A673 (cell line): ENCODE measurements around the gene TTLL6. TPM values are rescaled to one million over a fixed set of nuclear protein-coding genes. Genes with fewer than 3 reads are reported as not detected.

ENCODE experiments used
- BruUV-seq: library from RNA; stranded (reverse); fragments of 400-500 nt; replicated peaks from 2 replicates; lab custom pipeline; 2021; lab: Mats Ljungman, UMichigan
- CTCF ChIA-PET: fragments of 300-600 bp; sonication (Branson Sonifier 250); formaldehyde crosslinking; loops from one replicate; lab custom pipeline; 2022; ENCODE audit warnings: antibody characterized with exemption; lab: Charles Lee
- POLR2A ChIA-PET: fragments of 300-600 bp; sonication (Branson Sonifier 250); formaldehyde crosslinking; loops from one replicate; lab custom pipeline; 2022; ENCODE audit warnings: antibody characterized with exemption; ENCODE audit not compliant: low non-redundant PET; lab: Charles Lee
- DNase-seq: peaks from one replicate; pipeline ENCODE4 v3.0.0-alpha.2; 2015; ENCODE audit warnings: low spot score
- H3K27ac ChIP-seq: fragments of 200-600 bp; sonication (generic); 2 replicates; pipeline ENCODE4 v1.5.1; 2016; ENCODE audit warnings: mixed run types, low read depth, mild to moderate bottlenecking, mixed read lengths, antibody characterized with exemption, low read length; ENCODE audit not compliant: poor library complexity, severe bottlenecking
- H3K27me3 ChIP-seq: fragments of 200-600 bp; sonication (generic); replicated peaks from 2 replicates; pipeline ENCODE4 v1.6.1; 2017; ENCODE audit warnings: mixed run types, low read depth, mild to moderate bottlenecking, mixed read lengths, antibody characterized with exemption, low read length; ENCODE audit not compliant: insufficient read depth, poor library complexity
- H3K36me3 ChIP-seq: fragments of 200-600 bp; sonication (generic); 2 replicates; pipeline ENCODE4 v1.6.1; 2016; ENCODE audit warnings: mixed run types, mild to moderate bottlenecking, mixed read lengths, antibody characterized with exemption, low read length; ENCODE audit not compliant: insufficient read depth, poor library complexity, severe bottlenecking
- H3K4me1 ChIP-seq: fragments of 200-600 bp; sonication (generic); 2 replicates; pipeline ENCODE4 v1.6.1; 2017; ENCODE audit warnings: mixed run types, mild to moderate bottlenecking, mixed read lengths, antibody characterized with exemption, low read length; ENCODE audit not compliant: insufficient read depth, poor library complexity, severe bottlenecking
- H3K4me3 ChIP-seq: fragments of 200-600 bp; sonication (generic); 2 replicates; pipeline ENCODE4 v1.5.1; 2016; ENCODE audit warnings: low read depth, mixed run types, mild to moderate bottlenecking, mixed read lengths, low read length; ENCODE audit not compliant: poor library complexity, severe bottlenecking
- H3K9me3 ChIP-seq: fragments of 200-600 bp; sonication (generic); 2 replicates; pipeline ENCODE4 v1.6.1; 2016; ENCODE audit warnings: mixed run types, low read depth, mild to moderate bottlenecking, mixed read lengths, antibody characterized with exemption, low read length; ENCODE audit not compliant: poor library complexity, severe bottlenecking
- EZH2 ChIP-seq: fragments of 200-600 bp; sonication (generic); IDR thresholded peaks from 2 replicates; pipeline ENCODE4 v1.6.1; 2017; ENCODE audit warnings: borderline replicate concordance, low read depth, mild to moderate bottlenecking, mixed read lengths, antibody characterized with exemption, low read length; ENCODE audit not compliant: poor library complexity, severe bottlenecking
- intact Hi-C: fragments of 100-400 bp; cut with micrococcal nuclease; formaldehyde crosslinking; loops from one replicate; pipeline ENCODE4 v1.10.0; 2022; ENCODE audit not compliant: unreplicated experiment
- total RNA-seq: library from RNA; stranded (reverse); gene quantifications from 2 replicates; pipeline ENCODE4 v1.2.3, GENCODE V29; 2021
- TF ChIP-seq, protein P1 (sequence below): fragments of 300-800, 200-600 bp; sonication (generic); conservative IDR thresholded peaks from 2 replicates; pipeline ENCODE4 v1.5.1; 2017; ENCODE audit warnings: low read depth, mild to moderate bottlenecking, antibody characterized with exemption, low read length, moderate library complexity, mixed read lengths

Gene TTLL6
- total RNA-seq, 1 experiment from 2014 or later, result 2.3 TPM

DNA sequence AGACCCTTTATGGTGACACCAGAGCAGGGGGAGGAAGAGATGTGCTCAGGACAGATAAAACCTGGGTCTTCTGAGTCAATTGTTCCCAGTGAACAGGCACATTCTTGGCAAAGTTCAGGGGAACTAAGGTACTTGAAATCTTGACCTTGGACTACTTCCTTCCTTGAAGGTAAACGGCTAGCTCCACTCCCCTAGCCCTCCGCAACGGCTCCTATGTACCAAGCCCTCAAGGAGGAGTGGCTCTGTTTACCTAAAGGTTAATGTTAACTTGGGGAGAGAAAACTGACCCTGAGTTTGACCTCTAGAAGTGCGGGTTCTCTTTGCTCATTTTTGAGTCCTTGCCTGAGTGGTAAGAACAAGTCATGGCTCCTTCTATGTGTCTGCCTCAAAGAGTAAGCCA, 7.8 kb downstream of the TTLL6 start:
- BruUV-seq, result no TSS peak
- Histone ChIP-seq H3K36me3 (no peaks in the 10 kb centered on the region), H3K9me3 (no peaks in the 10 kb centered on the region), H3K4me3 (no peak overlapping the region), H3K4me1 (peaks cover 10% of the 10 kb centered on the region), H3K27ac (no peak overlapping the region), H3K27me3 (no peaks in the 10 kb centered on the region)
- TF ChIP-seq, protein P1, sequence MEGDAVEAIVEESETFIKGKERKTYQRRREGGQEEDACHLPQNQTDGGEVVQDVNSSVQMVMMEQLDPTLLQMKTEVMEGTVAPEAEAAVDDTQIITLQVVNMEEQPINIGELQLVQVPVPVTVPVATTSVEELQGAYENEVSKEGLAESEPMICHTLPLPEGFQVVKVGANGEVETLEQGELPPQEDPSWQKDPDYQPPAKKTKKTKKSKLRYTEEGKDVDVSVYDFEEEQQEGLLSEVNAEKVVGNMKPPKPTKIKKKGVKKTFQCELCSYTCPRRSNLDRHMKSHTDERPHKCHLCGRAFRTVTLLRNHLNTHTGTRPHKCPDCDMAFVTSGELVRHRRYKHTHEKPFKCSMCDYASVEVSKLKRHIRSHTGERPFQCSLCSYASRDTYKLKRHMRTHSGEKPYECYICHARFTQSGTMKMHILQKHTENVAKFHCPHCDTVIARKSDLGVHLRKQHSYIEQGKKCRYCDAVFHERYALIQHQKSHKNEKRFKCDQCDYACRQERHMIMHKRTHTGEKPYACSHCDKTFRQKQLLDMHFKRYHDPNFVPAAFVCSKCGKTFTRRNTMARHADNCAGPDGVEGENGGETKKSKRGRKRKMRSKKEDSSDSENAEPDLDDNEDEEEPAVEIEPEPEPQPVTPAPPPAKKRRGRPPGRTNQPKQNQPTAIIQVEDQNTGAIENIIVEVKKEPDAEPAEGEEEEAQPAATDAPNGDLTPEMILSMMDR, result no peak
- no peak for TF ChIP-seq EZH2
- DNase-seq, result no peak
- ChIA-PET POLR2A (no interaction called here), CTCF (no interaction called here)
- intact Hi-C loops, result loop anchor here (10.0 kb wide), 1 partner anchor 586 kb away; no protein-coding TSS in a partner anchor

DNA sequence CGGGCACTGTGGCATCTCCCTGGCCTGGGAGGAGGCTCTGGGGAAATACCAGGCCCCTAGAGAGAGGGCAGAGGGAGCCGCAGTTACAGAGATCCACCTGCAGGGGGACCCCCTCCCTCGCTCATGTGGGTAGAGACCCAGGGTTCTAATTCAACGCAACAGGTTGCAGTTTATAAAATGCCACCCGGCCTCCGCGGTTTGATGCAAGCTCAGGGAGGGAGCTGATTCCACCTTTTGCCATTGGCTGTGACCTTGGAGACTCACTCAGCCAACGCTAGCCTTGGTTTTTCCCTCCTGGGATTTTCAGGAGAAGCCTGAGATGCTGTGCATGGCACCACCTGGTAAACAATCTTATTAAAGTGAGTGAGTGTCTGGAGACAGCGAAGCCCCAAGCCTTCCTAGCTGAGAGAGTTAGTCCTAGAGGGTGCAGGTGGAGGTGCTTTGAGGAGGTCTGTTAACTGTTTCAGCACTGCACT, 12.1 kb downstream of the TTLL6 start:
- Histone ChIP-seq H3K4me3 (peak overlapping the region; percentile 24), H3K9me3 (no peaks in the 10 kb centered on the region), H3K4me1 (peaks cover 50% of the 10 kb centered on the region), H3K27ac (peak overlapping the region; percentile 89), H3K36me3 (no peaks in the 10 kb centered on the region), H3K27me3 (no peaks in the 10 kb centered on the region)
- ChIA-PET CTCF (interaction anchor here (0.5 to 4.2 kb wide), 12 partner anchors 9 to 1215 kb away, joined by 3 to 57 read pairs (median 5); partner anchors contain the start of gene TTLL6), POLR2A (no interaction called here)
- intact Hi-C loops, result loop anchor here (2.0 to 10.0 kb wide), 3 partner anchors 74 to 590 kb away; no protein-coding TSS in a partner anchor
- TF ChIP-seq, protein P1, result peak; percentile 96
- TF ChIP-seq EZH2, result no peak
- peak; percentile 87 for DNase-seq
- no TSS peak for BruUV-seq

DNA sequence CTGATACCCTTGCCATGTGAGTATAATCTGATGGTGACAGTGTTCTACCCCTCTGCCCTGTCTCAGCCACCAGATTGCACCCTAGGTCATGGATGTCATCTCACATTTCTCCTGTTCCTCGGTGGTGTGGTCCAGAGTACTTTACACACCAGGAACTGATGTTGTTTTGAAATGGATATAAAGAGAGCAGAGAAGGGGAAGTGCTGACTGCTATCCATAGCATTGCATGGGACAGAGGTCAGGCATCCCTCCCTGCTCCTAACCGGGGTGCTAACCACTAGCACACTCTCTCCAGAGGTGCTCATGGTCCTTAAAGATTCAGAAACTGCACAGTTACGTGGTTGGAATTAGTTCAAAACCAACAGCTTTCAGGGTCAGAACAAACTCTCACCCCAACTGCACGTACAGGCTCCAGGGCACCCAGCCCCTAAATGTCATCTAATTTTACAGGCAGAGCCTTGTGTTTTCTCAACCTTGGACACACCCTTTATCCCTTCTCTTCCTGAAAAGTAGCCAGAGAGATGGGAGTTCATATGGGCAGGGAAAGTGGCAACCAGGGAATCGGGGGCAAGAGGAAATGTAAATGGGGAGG, 16.3 kb downstream of the TTLL6 start:
- ChIA-PET CTCF (interaction anchor here (1.0 to 1.7 kb wide), 2 partner anchors 10 to 78 kb away, joined by 3 read pairs; no protein-coding TSS in a partner anchor), POLR2A (interaction anchor here (0.7 kb wide), 1 partner anchor 13 kb away, joined by 3 read pairs; no protein-coding TSS in a partner anchor)
- intact Hi-C loops, result loop anchor here (5.0 to 10.0 kb wide), 2 partner anchors 128 to 594 kb away; no protein-coding TSS in a partner anchor
- DNase-seq, result no peak
- Histone ChIP-seq H3K4me1 (peaks cover 62% of the 10 kb centered on the region), H3K36me3 (no peaks in the 10 kb centered on the region), H3K27me3 (no peaks in the 10 kb centered on the region), H3K9me3 (no peaks in the 10 kb centered on the region), H3K27ac (peak overlapping the region; percentile 89), H3K4me3 (no peak overlapping the region)
- TF ChIP-seq EZH2, result no peak
- TF ChIP-seq, protein P1, result no peak
- BruUV-seq, result no TSS peak
